Endodermal cell (in vitro differentiated cells): ENCODE data around the gene ZNF236. TPM values are rescaled to one million over a fixed set of nuclear protein-coding genes. Genes with fewer than 3 reads are reported as not detected.

Experiments
- DNase-seq: peaks from one replicate; pipeline ENCODE4 v3.0.0-alpha.2; 2017
- H3K27ac ChIP-seq: 2 replicates; pipeline ENCODE4 v1.5.1; 2013; ENCODE audit warnings: mild to moderate bottlenecking, low read depth, low read length, moderate library complexity
- H3K27me3 ChIP-seq: 2 replicates; pipeline ENCODE4 v1.6.1; 2013; ENCODE audit warnings: mild to moderate bottlenecking, low read length, moderate library complexity; ENCODE audit not compliant: insufficient read depth, control insufficient read depth, poor library complexity, severe bottlenecking
- H3K36me3 ChIP-seq: 2 replicates; pipeline ENCODE4 v1.7.0; 2013; ENCODE audit warnings: mild to moderate bottlenecking, low read length, moderate library complexity; ENCODE audit not compliant: control insufficient read depth, insufficient read depth
- H3K4me1 ChIP-seq: one replicate; pipeline ENCODE4 v1.7.0; 2013; ENCODE audit warnings: low read length; ENCODE audit not compliant: control insufficient read depth, insufficient read depth
- H3K4me3 ChIP-seq: 2 replicates; pipeline ENCODE4 v1.5.1; 2013; ENCODE audit warnings: mild to moderate bottlenecking, low read length, moderate library complexity
- H3K9ac ChIP-seq: 2 replicates; pipeline ENCODE4 v1.6.1; 2013; ENCODE audit warnings: mild to moderate bottlenecking, low read length, moderate library complexity; ENCODE audit not compliant: poor library complexity, severe bottlenecking; ENCODE audit errors: extremely low read depth
- H3K9me3 ChIP-seq: 2 replicates; pipeline ENCODE4 v1.6.1; 2013; ENCODE audit warnings: mild to moderate bottlenecking, low read length, moderate library complexity; ENCODE audit not compliant: control insufficient read depth
- H3K27ac Mint-ChIP-seq: 2 replicates; pipeline ENCODE4 v1.8.0; 2020; ENCODE audit warnings: mixed read lengths
- H3K27me3 Mint-ChIP-seq: 2 replicates; pipeline ENCODE4 v1.8.0; 2021; ENCODE audit warnings: mild to moderate bottlenecking, mixed read lengths; ENCODE audit not compliant: insufficient read depth
- H3K36me3 Mint-ChIP-seq: 2 replicates; pipeline ENCODE4 v1.8.0; 2020; ENCODE audit warnings: low read depth, mixed read lengths
- H3K4me1 Mint-ChIP-seq: 2 replicates; pipeline ENCODE4 v1.8.0; 2020; ENCODE audit warnings: mixed read lengths
- H3K4me3 Mint-ChIP-seq: 2 replicates; pipeline ENCODE4 v1.8.0; 2020; ENCODE audit warnings: mild to moderate bottlenecking, moderate library complexity, mixed read lengths
- H3K9me3 Mint-ChIP-seq: 2 replicates; pipeline ENCODE4 v1.8.0; 2020; ENCODE audit warnings: mild to moderate bottlenecking, mixed read lengths
- CTCF ChIP-seq: fragments of 200-600 bp; sonication (generic); conservative IDR thresholded peaks from 2 replicates; pipeline ENCODE4 v1.5.0; 2021; ENCODE audit warnings: antibody characterized with exemption, mild to moderate bottlenecking
- WGBS, 2 experiments: methylation state at CpG; one replicate each; pipeline versions ENCODE4 v1.1.5 to v1.1.7; 2013; ENCODE audit warnings: missing lambda C conversion rate in 2 of 2, mixed read lengths in 1 of 2; ENCODE audit not compliant: insufficient coverage in 1 of 2, insufficient read length in 1 of 2; 5-methylcytosine and 5-hydroxymethylcytosine counted together
- total RNA-seq, 2 donors: library from RNA; stranded (reverse); fragmentation: NEBNext Ultra II Directional in 1 of 2; extraction: Animal tissue kit (Norgen Biotek cat#: 25700) in 1 of 2; gene quantifications; 2 replicates in 1 of 2; 3 replicates in 1 of 2; pipeline ENCODE4 v1.2.1, GENCODE V29; 2021

The ZNF236 gene
- total RNA-seq, 2 donors from 2014 or later, result 27.0 to 28.3 TPM

- Histone ChIP-seq H3K9me3 (no peaks in the 10 kb centered on the region), H3K4me1 (no peaks in the 10 kb centered on the region), H3K36me3 (no peaks in the 10 kb centered on the region), H3K9ac (no peak overlapping the region), H3K27me3 (no peaks in the 10 kb centered on the region), H3K27ac (no peak overlapping the region), H3K4me3 (no peak overlapping the region)
- Mint-ChIP-seq H3K9me3 (no peaks in the 10 kb centered on the region), H3K27me3 (no peaks in the 10 kb centered on the region), H3K27ac (no peak overlapping the region), H3K36me3 (no peaks in the 10 kb centered on the region), H3K4me1 (peaks cover 51% of the 10 kb centered on the region), H3K4me3 (no peak overlapping the region)
- TF ChIP-seq CTCF, result no peak
- WGBS, 2 experiments, result 91 to 95% methylated on average over 2 to 3 of the region's 4 CpGs
- DNase-seq, result no peak
Measured at GRCh38 chr18:76844742-76845477, 22.6 kb downstream of the ZNF236 start.

- Mint-ChIP-seq H3K27ac (no peak overlapping the region), H3K9me3 (no peaks in the 10 kb centered on the region), H3K4me1 (peaks cover 45% of the 10 kb centered on the region), H3K4me3 (no peak overlapping the region), H3K27me3 (no peaks in the 10 kb centered on the region), H3K36me3 (no peaks in the 10 kb centered on the region)
- DNase-seq, result no peak
- WGBS, 2 experiments, result 93 to 94% methylated on average over 4 to 5 of the region's 5 CpGs
- no peak overlapping the region for H3K4me3 ChIP-seq
- peaks cover 4% of the 10 kb centered on the region for H3K36me3 ChIP-seq
- no peak for TF ChIP-seq CTCF
- H3K27me3 ChIP-seq, result no peaks in the 10 kb centered on the region
- H3K4me1 ChIP-seq, result no peaks in the 10 kb centered on the region
- no peak overlapping the region for H3K27ac ChIP-seq
- H3K9ac ChIP-seq, result no peak overlapping the region
- H3K9me3 ChIP-seq, result no peaks in the 10 kb centered on the region
Measured at GRCh38 chr18:76846217-76846616, 23.9 kb downstream of the ZNF236 start.

GRCh38 chr18:76847916-76848315 is 25.6 kb downstream of the ZNF236 start:
- Mint-ChIP-seq H3K4me3 (no peak overlapping the region), H3K36me3 (peaks cover 15% of the 10 kb centered on the region), H3K4me1 (peaks cover 41% of the 10 kb centered on the region), H3K27me3 (no peaks in the 10 kb centered on the region), H3K27ac (peak overlapping the region; percentile 75), H3K9me3 (no peaks in the 10 kb centered on the region)
- peak; percentile 80 for DNase-seq
- H3K9ac ChIP-seq, result no peak overlapping the region
- no peak overlapping the region for H3K4me3 ChIP-seq
- peak; percentile 65 for TF ChIP-seq CTCF
- no peaks in the 10 kb centered on the region for H3K4me1 ChIP-seq
- no peaks in the 10 kb centered on the region for H3K27me3 ChIP-seq
- no peak overlapping the region for H3K27ac ChIP-seq
- H3K9me3 ChIP-seq, result no peaks in the 10 kb centered on the region
- peaks cover 20% of the 10 kb centered on the region for H3K36me3 ChIP-seq
- WGBS, 2 experiments, result 49 to 60% methylated on average over 2 of the region's 2 CpGs
